ENCODE results near the gene NPC1L1.

GRCh38 chr7:44472843-44473242 is 68.3 kb downstream of the NPC1L1 start:
- TF ChIP-seq CTCF (IDR thresholded peaks at IDR 0.05 in 2 of 3, conservative IDR thresholded peaks at IDR 0.05 in 1 of 3; ENCODE audit: borderline replicate concordance in 1 of 3, insufficient read depth in 1 of 3, low read depth in 2 of 3, low read length in 2 of 3) (no peak), POLR2A (IDR thresholded peaks at IDR 0.05; ENCODE audit: borderline replicate concordance, extremely low read depth, insufficient read depth, insufficient read length) (no peak), POLR2AphosphoS5 (IDR thresholded peaks at IDR 0.05; ENCODE audit: low read depth, low read length) (no peak), MAX (IDR thresholded peaks at IDR 0.05) (no peak), YY1 (IDR thresholded peaks at IDR 0.05; ENCODE audit: extremely low read depth, insufficient replicate concordance, low read depth, low read length) (no peak), ZNF274 (IDR thresholded peaks at IDR 0.05; ENCODE audit: low read depth, low read length) (no peak), ZBTB33 (IDR thresholded peaks at IDR 0.05; ENCODE audit: extremely low read depth, insufficient replicate concordance, low read length) (no peak), ELF1 (IDR thresholded peaks at IDR 0.05; ENCODE audit: borderline replicate concordance, low read depth) (no peak)

Data from HCT116 (cell line).